Progenitor cell of endocrine pancreas (in vitro differentiated cells): ENCODE data around the gene SETBP1. TPM values are rescaled to one million over a fixed set of nuclear protein-coding genes. Genes with fewer than 3 reads are reported as not detected.

Experiments
- DNase-seq: peaks from one replicate; pipeline ENCODE4 v3.0.0; 2021; ENCODE audit warnings: low spot score; ENCODE audit not compliant: unreplicated experiment
- H3K27ac Mint-ChIP-seq: 2 replicates; pipeline ENCODE4 v1.8.0; 2021; ENCODE audit warnings: mild to moderate bottlenecking, moderate library complexity, mixed read lengths
- H3K27me3 Mint-ChIP-seq: 2 replicates; pipeline ENCODE4 v1.8.0; 2021; ENCODE audit warnings: mixed read lengths
- H3K36me3 Mint-ChIP-seq: 2 replicates; pipeline ENCODE4 v1.8.0; 2022; ENCODE audit warnings: mixed read lengths; ENCODE audit not compliant: insufficient read depth
- H3K4me1 Mint-ChIP-seq: 2 replicates; pipeline ENCODE4 v1.8.0; 2021; ENCODE audit warnings: low read depth, mixed read lengths
- H3K4me3 Mint-ChIP-seq: 2 replicates; pipeline ENCODE4 v1.8.0; 2021; ENCODE audit warnings: low read depth, mild to moderate bottlenecking, moderate library complexity, mixed read lengths
- H3K9me3 Mint-ChIP-seq: 2 replicates; pipeline ENCODE4 v1.8.0; 2021; ENCODE audit warnings: low read depth, mixed read lengths
- CTCF ChIP-seq: fragments of 200-600 bp; sonication (generic); IDR thresholded peaks from one replicate; pipeline ENCODE4 v1.5.0; 2021; ENCODE audit warnings: antibody characterized with exemption, mild to moderate bottlenecking; ENCODE audit not compliant: unreplicated experiment
- total RNA-seq: library from RNA; stranded (reverse); gene quantifications from 2 replicates; pipeline ENCODE4 v1.2.1, GENCODE V29; 2021

The SETBP1 gene
- total RNA-seq, 1 donor from 2014 or later, result 30.8 TPM

GRCh38 chr18:45063246-45064038, 382.8 kb downstream of the SETBP1 start:
- Mint-ChIP-seq H3K27me3 (no peaks in the 10 kb centered on the region), H3K4me3 (no peak overlapping the region), H3K27ac (no peak overlapping the region), H3K9me3 (no peaks in the 10 kb centered on the region), H3K4me1 (peaks cover 3% of the 10 kb centered on the region), H3K36me3 (peaks cover 18% of the 10 kb centered on the region)
- TF ChIP-seq CTCF, result no peak
- DNase-seq, result no peak

GRCh38 chr18:45066210-45066609, 385.5 kb downstream of the SETBP1 start:
- TF ChIP-seq CTCF, result no peak
- Mint-ChIP-seq H3K9me3 (no peaks in the 10 kb centered on the region), H3K27ac (no peak overlapping the region), H3K4me3 (no peak overlapping the region), H3K36me3 (peaks cover 18% of the 10 kb centered on the region), H3K27me3 (no peaks in the 10 kb centered on the region), H3K4me1 (peaks cover 2% of the 10 kb centered on the region)
- DNase-seq, result no peak

GRCh38 chr18:45066886-45067285, 386.2 kb downstream of the SETBP1 start:
- H3K4me1 Mint-ChIP-seq, result peaks cover 2% of the 10 kb centered on the region
- no peak for DNase-seq
- TF ChIP-seq CTCF, result no peak
- H3K27ac Mint-ChIP-seq, result no peak overlapping the region
- peaks cover 18% of the 10 kb centered on the region for H3K36me3 Mint-ChIP-seq
- no peak overlapping the region for H3K4me3 Mint-ChIP-seq
- H3K27me3 Mint-ChIP-seq, result no peaks in the 10 kb centered on the region
- no peaks in the 10 kb centered on the region for H3K9me3 Mint-ChIP-seq

- DNase-seq, result no peak
These were observed 387.9 kb downstream of the SETBP1 start for GRCh38 chr18:45068400-45069094.

More at GRCh38 chr18:45068400-45069094, 387.9 kb downstream of the SETBP1 start:
- Mint-ChIP-seq H3K4me1 (peaks cover 2% of the 10 kb centered on the region), H3K27ac (no peak overlapping the region), H3K27me3 (no peaks in the 10 kb centered on the region), H3K9me3 (no peaks in the 10 kb centered on the region), H3K4me3 (no peak overlapping the region), H3K36me3 (peaks cover 9% of the 10 kb centered on the region)
- no peak for TF ChIP-seq CTCF
